Mesendoderm (in vitro differentiated cells): Measurements from ENCODE around the gene VPS4A.

Source experiments
- DNase-seq: peaks from one replicate; pipeline ENCODE4 v3.0.0; 2013
- H2AK5ac ChIP-seq: 2 replicates; pipeline ENCODE4 v1.6.1; 2013; ENCODE audit warnings: low read length, inconsistent platforms
- H2BK120ac ChIP-seq: 2 replicates; pipeline ENCODE4 v1.6.1; 2013; ENCODE audit warnings: low read depth, mild to moderate bottlenecking, low read length, moderate library complexity, mixed read lengths
- H2BK15ac ChIP-seq: replicated peaks from 2 replicates; pipeline ENCODE4 v1.6.1; 2013; ENCODE audit warnings: low read depth, mild to moderate bottlenecking, moderate library complexity
- H2BK5ac ChIP-seq: 2 replicates; pipeline ENCODE4 v1.6.1; 2013; ENCODE audit warnings: low read length, inconsistent platforms
- H3K18ac ChIP-seq: 2 replicates; pipeline ENCODE4 v1.6.1; 2013; ENCODE audit warnings: mild to moderate bottlenecking, low read length, mixed read lengths
- H3K23ac ChIP-seq: one replicate; pipeline ENCODE4 v1.6.1; 2013; ENCODE audit warnings: low read length
- H3K27ac ChIP-seq: 2 replicates; pipeline ENCODE4 v1.5.1; 2013; ENCODE audit warnings: low read depth, mild to moderate bottlenecking, inconsistent platforms, low read length, moderate library complexity
- H3K27me3 ChIP-seq: 2 replicates; pipeline ENCODE4 v1.6.1; 2013; ENCODE audit warnings: low read length, control low read depth, mild to moderate bottlenecking, inconsistent platforms; ENCODE audit not compliant: insufficient read depth, poor library complexity
- H3K36me3 ChIP-seq: 2 replicates; pipeline ENCODE4 v1.6.1; 2013; ENCODE audit warnings: low read length, inconsistent platforms; ENCODE audit not compliant: control insufficient read depth, insufficient read depth
- H3K4ac ChIP-seq: one replicate; pipeline ENCODE4 v1.6.1; 2013; ENCODE audit warnings: low read depth, mild to moderate bottlenecking, low read length, moderate library complexity
- H3K4me1 ChIP-seq: 2 replicates; pipeline ENCODE4 v1.6.1; 2013; ENCODE audit warnings: low read depth, low read length, inconsistent platforms; ENCODE audit not compliant: control insufficient read depth
- H3K4me2 ChIP-seq: 2 replicates; pipeline ENCODE4 v1.6.1; 2013; ENCODE audit warnings: low read length
- H3K4me3 ChIP-seq: 2 replicates; pipeline ENCODE4 v1.5.1; 2013; ENCODE audit warnings: mild to moderate bottlenecking, low read length
- H3K56ac ChIP-seq: one replicate; pipeline ENCODE4 v1.6.1; 2013; ENCODE audit warnings: low read length
- H3K79me1 ChIP-seq: 2 replicates; pipeline ENCODE4 v1.6.1; 2013; ENCODE audit warnings: low read length, inconsistent platforms
- H3K79me2 ChIP-seq: 2 replicates; pipeline ENCODE4 v1.6.1; 2013; ENCODE audit warnings: mild to moderate bottlenecking, low read length; ENCODE audit not compliant: control insufficient read depth, insufficient read depth
- H3K9ac ChIP-seq: 2 replicates; pipeline ENCODE4 v1.6.1; 2013; ENCODE audit warnings: low read length, inconsistent platforms
- H4K5ac ChIP-seq: one replicate; pipeline ENCODE4 v1.6.1; 2013; ENCODE audit warnings: low read length
- H4K8ac ChIP-seq: one replicate; pipeline ENCODE4 v1.6.1; 2013; ENCODE audit warnings: low read depth, mild to moderate bottlenecking, control low read depth, low read length, moderate library complexity
- WGBS: extraction: QIAGEN DNeasy Blood & Tissue Kit; methylation state at CpG from one replicate; pipeline ENCODE4 v1.1.7; 2013; ENCODE audit warnings: low lambda C conversion rate, missing lambda C conversion rate; ENCODE audit not compliant: insufficient coverage; ENCODE audit errors: extremely low coverage; 5-methylcytosine and 5-hydroxymethylcytosine counted together

Gene VPS4A

DNA sequence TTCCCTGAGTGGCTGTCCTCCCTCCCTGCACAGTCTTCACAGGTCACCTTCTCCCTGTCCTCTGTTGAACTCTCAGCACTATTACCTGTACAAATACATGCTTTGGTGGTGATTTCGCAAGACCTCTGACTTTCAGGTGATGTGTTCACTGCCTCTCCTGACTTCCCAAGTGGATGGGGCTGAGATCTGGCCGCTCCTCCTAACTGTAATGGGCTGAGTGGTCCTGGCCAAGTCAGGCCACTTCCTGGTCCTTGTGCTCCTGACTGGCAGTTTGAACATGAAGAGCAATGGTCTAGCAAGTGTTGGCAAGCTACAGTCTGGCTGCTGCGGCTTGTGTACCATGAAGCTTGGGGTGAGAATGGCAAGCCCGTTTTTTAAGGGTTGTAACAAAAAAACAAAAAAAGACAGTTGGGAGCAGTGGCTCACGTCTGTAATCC, 52.1 kb downstream of the VPS4A start:
- Histone ChIP-seq H3K4ac (no peak overlapping the region), H3K36me3 (peaks cover 6% of the 10 kb centered on the region), H3K79me1 (no peaks in the 10 kb centered on the region), H3K4me1 (no peaks in the 10 kb centered on the region), H2BK15ac (no peak overlapping the region), H3K18ac (no peak overlapping the region), H3K79me2 (no peaks in the 10 kb centered on the region), H3K4me2 (no peak overlapping the region), H4K5ac (no peak overlapping the region), H3K9ac (no peak overlapping the region), H2AK5ac (no peak overlapping the region), H2BK5ac (no peak overlapping the region), H3K27me3 (no peaks in the 10 kb centered on the region), H3K4me3 (no peak overlapping the region), H4K8ac (no peak overlapping the region), H3K23ac (no peak overlapping the region), H3K27ac (no peak overlapping the region), H2BK120ac (no peak overlapping the region), H3K56ac (no peak overlapping the region)
- WGBS, result no CpG with 5 or more reads among the region's 5 CpGs
- no peak for DNase-seq

DNA sequence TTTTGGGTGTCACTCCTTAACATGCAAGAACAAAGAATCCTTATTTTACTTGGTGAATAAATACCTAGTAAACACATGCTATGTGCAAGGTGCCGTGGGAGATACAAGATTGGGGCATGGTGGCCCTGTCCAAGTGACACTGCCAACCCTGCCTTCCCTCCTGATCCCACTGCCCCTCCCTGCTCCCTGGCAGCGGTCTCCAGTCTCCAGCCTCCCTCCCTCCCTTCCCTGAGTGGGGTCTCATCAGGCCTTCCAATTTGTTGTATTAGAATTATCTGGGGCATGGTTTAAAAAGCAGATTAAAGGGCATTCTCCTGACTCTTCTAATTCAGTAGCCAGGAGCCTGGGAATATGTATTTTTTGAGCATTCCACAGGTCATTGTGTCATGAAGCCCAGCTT, 52.9 kb downstream of the VPS4A start:
- no peak overlapping the region for H4K8ac ChIP-seq
- H3K4ac ChIP-seq, result no peak overlapping the region
- H3K27me3 ChIP-seq, result no peaks in the 10 kb centered on the region
- no peak overlapping the region for H3K4me2 ChIP-seq
- H2AK5ac ChIP-seq, result no peak overlapping the region
- no peaks in the 10 kb centered on the region for H3K79me2 ChIP-seq
- no peak overlapping the region for H3K4me3 ChIP-seq
- H3K18ac ChIP-seq, result no peak overlapping the region
- no peak overlapping the region for H3K23ac ChIP-seq
- no peak overlapping the region for H4K5ac ChIP-seq
- H2BK5ac ChIP-seq, result no peak overlapping the region
- no peak overlapping the region for H3K9ac ChIP-seq
- H3K36me3 ChIP-seq, result peaks cover 7% of the 10 kb centered on the region
- no peak overlapping the region for H2BK15ac ChIP-seq
- no peak overlapping the region for H2BK120ac ChIP-seq
- H3K4me1 ChIP-seq, result no peaks in the 10 kb centered on the region
- no peak for DNase-seq
- H3K79me1 ChIP-seq, result no peaks in the 10 kb centered on the region
- WGBS, result no CpG with 5 or more reads among the region's 2 CpGs
- H3K56ac ChIP-seq, result no peak overlapping the region
- no peak overlapping the region for H3K27ac ChIP-seq

DNA sequence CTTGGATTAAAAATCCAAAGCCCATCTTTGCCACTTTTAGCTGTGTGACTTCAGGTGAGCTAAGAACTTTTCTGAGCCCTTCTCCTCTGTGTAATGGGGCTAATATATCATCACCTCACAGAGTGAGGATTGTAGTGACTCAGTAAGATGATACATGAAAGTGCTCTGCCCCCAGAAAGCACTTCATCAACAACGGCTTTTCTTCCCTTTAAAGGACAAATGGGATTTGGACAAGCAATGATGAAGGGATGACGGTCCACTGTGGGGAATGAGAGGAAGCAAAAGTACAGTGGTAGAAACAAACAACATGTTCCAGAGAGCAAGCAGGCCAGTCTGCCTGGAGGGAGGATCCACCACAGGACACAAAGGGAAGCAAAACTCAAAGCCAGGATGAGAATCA, 54.8 kb downstream of the VPS4A start:
- Histone ChIP-seq H4K8ac (no peak overlapping the region), H3K9ac (no peak overlapping the region), H3K79me2 (no peaks in the 10 kb centered on the region), H3K27me3 (no peaks in the 10 kb centered on the region), H3K4ac (no peak overlapping the region), H2BK5ac (no peak overlapping the region), H3K4me2 (no peak overlapping the region), H2BK120ac (no peak overlapping the region), H4K5ac (no peak overlapping the region), H2BK15ac (no peak overlapping the region), H3K4me3 (no peak overlapping the region), H3K27ac (no peak overlapping the region), H3K23ac (no peak overlapping the region), H3K79me1 (no peaks in the 10 kb centered on the region), H3K56ac (no peak overlapping the region), H3K36me3 (peaks cover 8% of the 10 kb centered on the region), H3K18ac (no peak overlapping the region), H2AK5ac (no peak overlapping the region), H3K4me1 (no peaks in the 10 kb centered on the region)
- DNase-seq, result no peak
- no CpG with 5 or more reads among the region's 2 CpGs for WGBS

DNA sequence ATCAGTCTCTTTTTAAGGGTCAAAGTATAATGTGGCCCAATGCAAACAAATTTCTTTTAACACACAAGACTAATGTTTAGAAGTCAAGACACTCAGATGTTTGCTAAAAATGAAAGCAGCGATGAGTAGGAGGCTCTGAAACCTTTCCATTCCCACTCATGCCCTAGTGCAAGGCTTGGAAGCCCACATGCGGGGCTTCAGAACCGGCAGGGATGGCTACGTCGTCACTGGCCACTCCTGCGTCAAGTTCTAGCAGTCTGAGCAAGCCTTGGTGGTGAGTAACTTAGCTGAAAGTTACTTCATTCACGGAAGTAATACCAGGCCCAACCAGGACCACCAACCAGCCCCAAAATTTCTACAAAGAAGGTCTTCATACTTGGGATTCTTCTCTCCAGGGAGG, 55.3 kb downstream of the VPS4A start:
- no CpG with 5 or more reads among the region's 7 CpGs for WGBS
- Histone ChIP-seq H3K9ac (no peak overlapping the region), H3K4me1 (no peaks in the 10 kb centered on the region), H3K18ac (no peak overlapping the region), H4K8ac (no peak overlapping the region), H2BK120ac (no peak overlapping the region), H3K27ac (no peak overlapping the region), H3K27me3 (no peaks in the 10 kb centered on the region), H2BK5ac (no peak overlapping the region), H3K36me3 (peaks cover 8% of the 10 kb centered on the region), H2BK15ac (no peak overlapping the region), H3K56ac (no peak overlapping the region), H3K4ac (no peak overlapping the region), H3K23ac (no peak overlapping the region), H2AK5ac (no peak overlapping the region), H3K4me3 (no peak overlapping the region), H3K79me1 (no peaks in the 10 kb centered on the region), H3K79me2 (no peaks in the 10 kb centered on the region), H4K5ac (no peak overlapping the region), H3K4me2 (no peak overlapping the region)
- DNase-seq, result no peak

DNA sequence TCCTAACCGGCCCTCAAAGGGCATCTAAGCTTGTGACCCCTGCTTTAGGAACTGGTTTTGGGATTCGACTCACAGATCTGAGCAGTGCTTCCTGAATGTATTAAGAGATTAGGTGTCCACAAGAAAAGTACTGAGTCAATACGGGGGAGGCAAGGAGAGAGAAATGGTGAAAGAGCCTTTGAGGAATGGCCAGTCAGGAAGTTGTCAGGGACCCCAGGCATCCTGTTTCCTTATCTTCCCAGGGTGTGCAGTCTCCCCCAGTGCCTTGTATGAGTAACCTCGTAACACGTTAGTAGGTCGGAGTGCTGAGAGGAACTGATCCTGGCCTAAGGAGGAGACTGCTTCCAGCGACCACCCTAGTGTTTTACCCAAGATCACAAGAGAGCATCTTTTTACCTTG, 56.8 kb downstream of the VPS4A start:
- H3K4ac ChIP-seq, result no peak overlapping the region
- no peak overlapping the region for H2AK5ac ChIP-seq
- no peak overlapping the region for H3K4me3 ChIP-seq
- H3K79me2 ChIP-seq, result no peaks in the 10 kb centered on the region
- no peak overlapping the region for H3K56ac ChIP-seq
- no peak overlapping the region for H2BK15ac ChIP-seq
- no peak overlapping the region for H2BK120ac ChIP-seq
- H2BK5ac ChIP-seq, result no peak overlapping the region
- no peaks in the 10 kb centered on the region for H3K27me3 ChIP-seq
- no peak overlapping the region for H3K9ac ChIP-seq
- H4K8ac ChIP-seq, result no peak overlapping the region
- no peak overlapping the region for H3K27ac ChIP-seq
- H3K18ac ChIP-seq, result no peak overlapping the region
- H3K23ac ChIP-seq, result no peak overlapping the region
- H3K4me2 ChIP-seq, result no peak overlapping the region
- no peaks in the 10 kb centered on the region for H3K4me1 ChIP-seq
- WGBS, result no CpG with 5 or more reads among the region's 7 CpGs
- DNase-seq, result no peak
- peaks cover 8% of the 10 kb centered on the region for H3K36me3 ChIP-seq
- no peak overlapping the region for H4K5ac ChIP-seq
- H3K79me1 ChIP-seq, result peaks cover 2% of the 10 kb centered on the region

DNA sequence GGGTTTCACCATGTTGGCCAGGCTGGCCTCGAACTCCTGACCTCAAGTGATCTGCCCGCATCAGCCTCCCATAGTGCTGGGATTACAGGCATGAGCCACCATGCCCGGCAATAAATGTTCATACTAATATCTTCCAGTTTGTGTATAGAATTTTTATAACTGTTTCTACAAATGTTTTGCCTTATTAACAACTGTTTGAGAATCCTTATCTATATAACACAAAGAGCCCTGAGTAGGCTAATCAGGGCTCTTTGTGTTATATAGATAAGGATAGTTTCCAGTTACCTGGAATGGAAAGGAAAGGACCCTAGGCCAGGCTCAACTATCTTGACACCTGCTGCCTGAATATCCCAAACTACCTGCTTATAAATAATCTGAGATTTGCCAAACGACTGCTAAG, 57.7 kb downstream of the VPS4A start:
- WGBS, result no CpG with 5 or more reads among the region's 4 CpGs
- no peaks in the 10 kb centered on the region for H3K4me1 ChIP-seq
- H2BK120ac ChIP-seq, result no peak overlapping the region
- no peak overlapping the region for H3K56ac ChIP-seq
- H3K79me1 ChIP-seq, result peaks cover 2% of the 10 kb centered on the region
- no peak overlapping the region for H4K8ac ChIP-seq
- H3K79me2 ChIP-seq, result no peaks in the 10 kb centered on the region
- H3K4ac ChIP-seq, result no peak overlapping the region
- H3K27me3 ChIP-seq, result no peaks in the 10 kb centered on the region
- peaks cover 8% of the 10 kb centered on the region for H3K36me3 ChIP-seq
- no peak overlapping the region for H2BK5ac ChIP-seq
- H2BK15ac ChIP-seq, result no peak overlapping the region
- H3K23ac ChIP-seq, result no peak overlapping the region
- no peak overlapping the region for H3K9ac ChIP-seq
- H2AK5ac ChIP-seq, result no peak overlapping the region
- no peak overlapping the region for H3K4me3 ChIP-seq
- no peak overlapping the region for H3K18ac ChIP-seq
- no peak for DNase-seq
- no peak overlapping the region for H3K27ac ChIP-seq
- H3K4me2 ChIP-seq, result no peak overlapping the region
- no peak overlapping the region for H4K5ac ChIP-seq
